Astrocyte of the hippocampus (primary cell): ENCODE data around the gene ULBP2.

ENCODE experiments used
- DNase-seq: peaks from one replicate; pipeline ENCODE4 v3.0.0; 2011; ENCODE audit warnings: low read depth, low spot score

ULBP2 gene, protein sequence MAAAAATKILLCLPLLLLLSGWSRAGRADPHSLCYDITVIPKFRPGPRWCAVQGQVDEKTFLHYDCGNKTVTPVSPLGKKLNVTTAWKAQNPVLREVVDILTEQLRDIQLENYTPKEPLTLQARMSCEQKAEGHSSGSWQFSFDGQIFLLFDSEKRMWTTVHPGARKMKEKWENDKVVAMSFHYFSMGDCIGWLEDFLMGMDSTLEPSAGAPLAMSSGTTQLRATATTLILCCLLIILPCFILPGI

DNA sequence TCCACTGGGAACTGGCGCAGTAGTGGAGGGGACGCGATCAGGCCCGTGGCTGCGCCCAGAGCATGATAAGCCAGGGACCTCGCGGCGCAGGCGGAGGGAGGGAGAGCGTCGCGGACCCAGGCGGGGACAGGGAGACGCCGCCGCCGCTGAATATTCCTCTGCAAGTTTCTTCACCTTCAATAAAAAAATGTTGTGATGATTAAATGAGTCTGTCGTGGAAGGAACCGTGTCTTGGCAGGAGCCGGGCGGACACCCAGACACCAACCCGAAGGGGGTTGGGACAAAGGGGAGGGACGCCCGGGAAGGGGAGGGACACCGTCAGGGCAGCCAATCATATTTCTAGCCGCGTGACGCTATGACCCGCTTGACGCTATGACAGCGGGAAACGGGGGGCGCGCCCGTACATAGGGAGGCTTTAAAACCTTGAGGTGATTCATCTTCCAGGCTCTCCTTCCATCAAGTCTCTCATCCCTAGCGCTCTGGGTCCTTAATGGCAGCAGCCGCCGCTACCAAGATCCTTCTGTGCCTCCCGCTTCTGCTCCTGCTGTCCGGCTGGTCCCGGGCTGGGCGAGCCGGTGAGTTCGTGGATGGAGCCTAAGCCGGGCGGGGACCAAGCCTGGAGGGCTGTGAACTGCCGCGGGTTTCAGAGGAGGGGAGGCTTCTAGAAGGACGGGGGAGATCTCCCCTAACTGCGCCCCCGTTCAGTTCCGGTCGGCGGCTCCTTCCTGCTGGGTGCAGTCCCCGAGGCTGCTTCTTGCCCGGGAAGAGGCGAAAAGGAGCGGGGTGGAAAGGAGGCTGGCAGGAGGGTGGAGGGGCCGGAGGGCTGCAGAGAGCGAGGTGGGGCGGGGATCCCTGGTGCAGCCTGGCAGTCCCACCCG is at the start of gene ULBP2:
Gene ULBP2 (plus strand): TSS at position 432 of the 878 bp plus-strand sequence. CDS start 59 bp downstream, at position 491.
- peak; percentile 97 for DNase-seq

DNA sequence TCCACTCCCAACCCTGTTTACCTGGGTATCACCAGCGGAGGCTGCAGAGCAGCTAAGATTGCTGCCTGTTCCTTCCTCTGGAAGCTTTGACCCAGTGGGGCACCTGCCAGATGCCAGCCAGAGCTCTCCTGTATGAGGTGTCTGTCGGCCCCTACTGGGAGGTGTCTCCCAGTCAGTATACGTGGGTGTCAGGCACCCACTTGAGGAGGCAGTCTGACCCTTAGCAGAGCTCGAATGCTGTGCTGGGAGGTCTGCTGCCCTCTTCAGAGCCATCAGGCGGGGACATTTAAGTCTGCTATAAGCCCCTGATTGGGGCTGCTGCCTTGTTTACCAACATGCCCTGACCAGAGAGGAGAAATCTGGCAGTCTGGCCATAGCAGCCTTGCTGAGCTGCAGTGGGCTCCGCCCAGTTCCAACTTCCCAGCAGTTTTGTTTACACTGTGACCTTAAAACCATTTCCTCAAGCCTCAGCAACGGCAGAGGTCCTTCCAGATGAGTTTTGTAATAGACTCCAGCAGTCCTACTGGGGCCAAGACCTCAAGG is 46.7 kb upstream of the ULBP2 start:
- DNase-seq: no peak

DNA sequence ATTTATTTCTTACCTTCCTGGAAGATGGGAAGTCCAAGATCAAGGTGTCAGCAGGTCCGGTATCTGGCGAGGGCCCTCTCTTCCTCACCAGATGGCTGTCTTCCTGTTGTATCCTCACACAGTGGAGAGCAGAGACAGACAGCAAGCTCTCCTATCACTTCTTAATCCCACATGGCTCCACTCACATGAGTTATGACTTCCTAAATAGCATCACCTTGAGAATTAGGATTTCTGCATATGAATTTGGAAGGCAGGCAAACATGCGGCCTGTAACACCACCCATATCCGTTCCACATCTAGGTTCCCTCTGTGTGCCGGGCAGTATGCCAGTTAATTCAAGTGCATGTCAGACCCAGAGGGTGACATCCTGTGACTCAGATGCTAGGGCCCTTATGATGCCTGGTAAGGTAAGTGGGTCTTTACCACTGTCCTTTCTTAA is 46.0 kb upstream of the ULBP2 start:
- peak; percentile 43 for DNase-seq

DNA sequence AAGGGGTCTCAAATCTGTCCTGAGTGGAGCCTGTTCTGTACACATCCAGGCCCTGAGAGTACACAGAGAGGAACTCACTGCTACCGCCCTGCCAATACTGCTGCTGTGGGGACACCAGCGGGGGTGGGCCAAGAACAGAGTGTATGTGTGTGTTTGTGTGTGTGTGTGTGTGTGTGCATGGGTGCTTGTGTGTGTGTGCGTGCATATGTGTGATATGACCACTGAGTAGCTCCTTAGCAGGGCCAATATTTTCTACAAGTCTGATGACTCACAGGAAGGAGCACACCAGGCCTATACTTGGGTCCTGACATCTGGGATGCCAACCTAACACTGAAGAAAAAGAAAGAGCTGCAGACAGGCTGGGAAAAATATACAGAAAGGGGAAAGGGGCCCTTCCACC is 45.3 kb upstream of the ULBP2 start:
- DNase-seq: no peak

DNA sequence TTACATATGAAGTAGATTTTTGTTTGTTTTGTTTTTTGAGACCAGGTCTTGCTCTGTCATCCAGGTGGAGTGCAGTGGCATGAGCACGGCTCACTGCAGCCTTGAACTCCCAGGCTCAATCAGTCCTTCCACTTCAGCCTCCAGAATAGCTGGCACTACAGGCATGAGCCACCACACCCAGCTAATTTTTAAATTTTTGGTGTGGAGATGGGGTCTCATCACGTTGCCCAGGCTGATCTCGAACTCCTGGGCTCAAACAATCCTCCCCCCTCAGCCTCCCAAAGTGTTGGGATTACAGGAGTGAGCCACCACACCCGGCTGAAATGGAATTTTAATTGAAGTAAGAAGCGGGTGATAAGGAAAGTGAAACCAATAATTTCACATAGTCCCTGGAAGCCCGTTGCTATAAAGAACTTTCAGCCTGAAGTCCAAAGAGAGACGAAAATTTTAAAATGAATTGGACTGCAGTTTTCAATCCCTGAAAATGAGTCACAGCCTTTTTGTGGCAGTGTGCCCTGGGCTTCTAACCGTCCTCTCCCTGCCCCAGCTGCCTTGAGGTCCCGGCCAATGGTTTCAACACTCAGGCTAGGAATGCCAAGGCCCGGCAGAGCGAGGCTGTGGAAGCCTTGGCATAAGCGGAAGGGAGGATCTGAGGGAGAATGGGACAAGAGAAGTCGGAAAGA is 44.7 kb upstream of the ULBP2 start:
- DNase-seq: peak; percentile 94

DNA sequence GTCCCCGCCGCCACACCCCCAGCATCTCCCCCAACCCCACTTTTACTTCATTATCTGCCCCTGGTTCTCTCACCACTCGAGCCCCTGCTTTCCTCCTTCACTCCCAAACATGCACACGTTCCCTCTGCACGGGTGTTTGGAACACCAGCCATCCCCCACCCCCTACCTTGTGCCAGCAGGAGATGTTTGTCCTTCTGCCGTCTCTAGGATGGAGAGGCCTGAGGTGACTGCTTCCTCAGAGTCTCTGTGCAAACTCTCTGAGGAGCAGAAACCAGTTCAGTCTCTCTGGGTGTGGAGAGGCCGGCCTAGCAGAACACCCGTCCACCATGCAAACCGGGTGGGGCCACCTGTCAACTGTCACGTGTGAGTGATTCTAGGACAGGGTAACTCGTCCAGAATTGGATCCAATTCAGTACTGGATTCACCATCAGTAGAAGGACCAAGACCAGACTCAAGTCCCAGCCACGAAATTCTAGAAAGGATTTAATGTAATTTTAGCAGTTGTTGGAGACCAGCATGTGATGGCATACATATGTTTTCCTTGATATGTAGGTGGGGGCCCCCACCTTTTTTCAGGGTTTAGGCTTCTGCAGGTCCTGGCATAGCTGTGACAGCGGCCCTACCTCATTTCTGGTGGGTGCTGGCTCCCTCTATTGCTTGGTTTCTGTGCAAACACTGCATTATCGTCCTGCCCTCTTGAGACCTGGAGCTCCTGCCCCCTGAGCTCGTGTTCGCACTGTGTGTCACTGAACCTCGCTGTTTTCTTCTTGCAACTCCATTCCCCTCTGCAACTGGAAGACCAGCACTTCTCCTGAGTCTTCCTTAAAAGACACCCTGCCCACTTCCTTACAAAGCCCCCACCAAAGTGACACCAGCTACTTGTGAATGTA is 43.7 kb upstream of the ULBP2 start, which contains the start of gene RAET1E:
Gene RAET1E (minus strand): TSS at position 259 of the 890 bp plus-strand sequence. CDS start 7,212 bp downstream, outside the sequence.
- DNase-seq: no peak

DNA sequence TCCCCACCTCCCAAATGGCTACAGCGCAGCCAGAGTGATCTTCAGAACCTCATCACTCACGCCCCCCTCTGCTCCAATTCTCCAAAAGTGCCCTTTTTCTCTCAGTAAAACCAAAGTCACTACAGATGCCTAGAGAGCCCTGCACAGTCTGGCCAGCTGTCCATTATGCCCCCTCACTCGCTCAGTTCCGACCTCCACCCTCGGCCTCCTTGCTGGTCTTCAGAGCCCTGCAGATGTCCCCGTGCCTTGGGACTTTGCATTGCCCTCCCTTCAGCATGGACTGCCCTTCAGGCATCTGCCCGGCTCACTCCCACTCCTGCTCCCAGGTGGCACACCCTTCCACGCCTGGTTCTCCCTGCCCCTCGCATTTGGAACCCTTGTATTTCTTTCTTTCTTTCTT is 42.8 kb upstream of the ULBP2 start:
- no peak for DNase-seq

DNA sequence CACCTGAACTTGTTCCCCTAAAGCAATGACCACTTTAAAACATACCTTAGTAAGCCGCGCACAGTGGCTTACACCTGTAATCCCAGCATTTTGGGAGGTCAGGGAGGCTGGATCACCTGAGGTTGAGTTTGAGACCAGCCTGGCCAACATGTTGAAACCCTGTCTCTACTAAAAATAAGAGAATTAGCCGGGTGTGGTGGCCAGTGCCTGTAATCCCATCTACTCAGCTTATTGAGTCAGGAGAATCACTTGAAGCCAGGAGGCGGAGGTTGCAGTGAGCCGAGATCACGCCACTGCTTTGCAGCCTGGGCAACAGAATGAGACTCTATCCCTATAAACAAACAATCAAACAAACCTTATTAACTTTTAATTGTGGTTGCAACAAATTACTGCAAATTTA is 42.3 kb upstream of the ULBP2 start:
- DNase-seq: no peak

DNA sequence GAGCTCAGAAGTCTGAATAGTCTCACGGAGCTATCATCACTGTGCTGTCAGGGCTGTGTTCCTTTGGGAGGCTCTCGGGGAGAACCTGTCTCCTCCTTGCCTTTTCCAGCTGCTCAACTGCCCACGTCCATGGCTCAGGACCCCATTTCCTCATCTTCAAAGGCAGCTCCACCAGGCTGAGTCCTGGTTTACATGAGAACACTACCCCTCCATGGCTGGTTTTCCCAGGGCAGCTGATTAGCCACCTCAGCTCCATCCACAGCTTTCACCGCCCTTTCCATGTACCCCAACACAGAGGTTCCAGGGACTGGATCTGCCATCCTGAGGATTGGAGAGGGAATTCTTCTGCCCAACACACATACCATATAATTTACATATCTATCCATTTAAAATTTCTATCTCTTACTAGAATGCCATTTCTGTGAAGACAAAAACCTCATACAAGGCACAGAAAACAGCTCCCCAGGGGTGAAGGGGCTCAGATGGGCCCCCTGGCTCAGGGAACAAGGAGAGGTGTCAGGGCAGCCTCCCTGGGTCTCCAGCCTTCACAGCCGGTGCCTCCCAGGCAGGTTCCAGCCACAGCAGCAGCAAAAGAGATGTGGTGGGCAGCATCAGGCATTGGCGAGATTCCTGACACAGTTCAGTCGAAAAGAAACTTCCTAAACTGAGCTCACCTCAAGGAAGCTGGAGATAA is 41.7 kb upstream of the ULBP2 start:
- no peak for DNase-seq

DNA sequence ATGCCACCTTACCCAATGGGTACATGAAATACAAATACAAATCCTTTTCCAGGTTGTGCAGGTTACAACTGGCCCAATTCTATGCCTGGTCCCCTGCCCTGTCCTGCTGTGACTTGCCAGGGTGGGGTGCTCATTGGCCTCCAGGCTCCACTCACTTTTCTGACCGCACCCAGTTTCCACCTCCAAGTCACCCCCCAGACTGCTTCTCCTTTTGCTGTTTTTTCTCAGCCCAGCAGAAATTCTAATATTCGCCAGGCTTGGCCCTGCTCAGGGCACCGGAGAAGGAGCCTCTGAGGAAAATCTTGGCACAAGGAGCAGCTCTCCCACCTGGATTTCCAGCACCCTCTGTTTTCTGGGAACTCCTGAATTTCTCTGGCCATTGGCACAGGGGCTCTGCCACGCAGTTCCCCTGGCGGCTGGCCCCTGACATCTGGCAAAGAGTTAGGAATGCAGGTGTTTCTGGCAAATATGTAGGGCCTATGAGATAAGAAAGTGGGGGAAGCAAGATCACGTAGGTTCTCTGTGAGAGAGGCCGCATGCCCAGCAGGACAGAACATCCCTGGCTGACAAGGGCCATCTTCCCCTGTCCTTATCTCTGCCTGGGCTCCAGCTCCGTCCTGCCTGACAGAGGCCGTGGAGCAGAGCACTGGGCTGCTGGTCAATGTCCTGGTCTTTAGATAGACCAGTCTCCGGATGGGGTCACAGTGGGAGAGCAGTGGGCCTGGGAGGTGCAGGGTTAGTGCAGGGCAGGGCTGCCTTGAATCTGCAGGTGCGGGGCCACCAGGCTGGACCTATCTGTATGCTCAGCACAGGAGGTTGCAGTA is 41.0 kb upstream of the ULBP2 start:
- no peak for DNase-seq

DNA sequence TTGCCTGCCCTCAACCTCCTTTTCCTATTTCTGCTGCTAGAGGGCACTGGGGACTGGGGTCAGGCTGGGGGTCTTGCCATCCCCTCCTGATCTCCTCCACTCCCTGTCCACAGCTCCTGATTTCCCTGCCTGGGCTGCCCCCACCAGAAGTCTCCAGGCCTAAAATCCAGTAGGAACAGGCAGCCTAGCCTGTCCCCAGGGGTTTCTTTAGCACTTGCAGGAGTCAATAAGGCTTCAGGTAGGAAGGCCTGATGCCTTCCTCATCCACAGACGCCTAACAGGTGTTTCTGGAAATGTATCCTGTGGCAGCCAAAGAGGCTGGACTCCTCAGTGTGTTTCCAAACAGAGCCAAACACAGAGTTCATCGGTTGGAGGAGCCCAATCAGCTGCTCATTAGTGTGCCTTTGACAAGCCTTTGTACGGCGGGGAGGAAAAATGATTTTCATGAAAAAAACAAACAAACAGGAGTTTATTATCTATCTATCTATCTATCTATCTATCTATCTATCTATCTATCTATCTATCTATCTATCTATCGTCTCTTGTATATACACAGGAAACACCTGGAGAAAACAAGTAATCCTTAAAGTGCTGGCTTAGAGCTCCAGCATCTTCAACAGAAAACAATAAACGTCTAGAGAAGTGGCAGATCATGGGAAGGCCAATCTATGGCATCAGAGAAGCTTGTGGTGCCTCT is 40.2 kb upstream of the ULBP2 start:
- no peak for DNase-seq

DNA sequence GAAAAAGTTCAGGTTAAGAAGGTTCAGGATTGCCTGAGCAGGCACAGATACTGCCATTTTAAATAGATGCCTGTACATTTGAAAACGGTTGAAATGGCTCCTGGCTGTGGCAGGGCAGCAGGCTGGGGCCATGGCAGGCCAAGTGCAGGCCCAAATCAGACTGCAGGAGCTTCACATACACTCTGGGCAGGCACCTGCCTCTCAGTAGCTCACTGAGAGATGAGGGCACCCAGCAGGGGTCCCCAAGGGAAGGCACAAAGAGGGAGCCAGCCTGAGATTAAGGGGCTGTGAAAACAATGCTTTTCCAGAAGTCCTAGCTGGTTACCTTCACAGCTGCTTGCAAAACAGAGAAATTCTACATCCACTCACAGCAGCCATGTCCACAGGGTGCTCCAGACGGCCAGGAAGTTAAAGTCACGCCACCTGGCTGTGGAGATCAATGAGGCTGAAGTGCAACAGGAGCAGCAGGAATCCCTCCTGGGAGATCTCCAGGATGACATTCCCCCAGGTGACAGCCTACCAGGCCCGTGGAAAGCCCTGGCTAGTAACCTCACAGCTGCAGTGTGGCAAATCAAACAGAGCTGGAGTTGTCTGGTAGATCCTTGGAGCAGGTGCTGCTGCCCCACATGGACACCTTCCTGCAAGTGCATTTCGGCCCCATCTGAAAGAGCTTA is 37.7 kb upstream of the ULBP2 start:
- no peak for DNase-seq

DNA sequence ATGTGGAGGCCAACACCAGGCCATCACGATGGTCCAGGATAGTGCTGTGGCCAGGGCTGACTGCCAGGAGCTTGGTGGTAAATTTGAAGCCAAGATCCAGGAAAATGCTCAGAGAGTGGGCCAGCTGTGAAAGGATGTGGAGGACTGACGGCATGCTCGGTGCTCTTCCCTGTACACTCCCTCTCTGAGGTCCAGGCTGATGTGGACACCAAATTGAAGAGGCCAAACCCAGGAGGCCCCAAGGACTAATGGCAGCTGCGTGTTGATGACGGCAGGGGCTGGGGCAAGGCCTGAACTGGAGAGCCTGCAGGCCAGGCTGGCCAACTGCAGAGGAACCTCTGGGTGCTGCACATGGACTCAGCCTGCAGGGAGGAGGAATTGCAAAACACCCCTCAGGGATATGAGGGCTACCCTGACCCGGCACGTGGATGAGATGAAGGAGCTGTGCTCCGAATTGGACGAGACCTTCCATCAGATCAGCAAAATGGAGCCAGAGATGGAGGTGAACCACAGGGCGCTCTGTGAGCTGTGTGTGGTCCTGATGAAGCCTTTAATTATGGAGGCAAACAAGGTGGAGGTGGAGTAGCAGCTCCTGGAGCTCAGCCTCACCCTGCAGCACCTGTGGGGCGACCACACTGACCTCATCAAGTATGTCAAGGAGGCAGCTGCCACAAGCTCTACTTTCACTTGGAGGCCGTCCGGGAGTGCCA is 37.0 kb upstream of the ULBP2 start:
- no peak for DNase-seq

DNA sequence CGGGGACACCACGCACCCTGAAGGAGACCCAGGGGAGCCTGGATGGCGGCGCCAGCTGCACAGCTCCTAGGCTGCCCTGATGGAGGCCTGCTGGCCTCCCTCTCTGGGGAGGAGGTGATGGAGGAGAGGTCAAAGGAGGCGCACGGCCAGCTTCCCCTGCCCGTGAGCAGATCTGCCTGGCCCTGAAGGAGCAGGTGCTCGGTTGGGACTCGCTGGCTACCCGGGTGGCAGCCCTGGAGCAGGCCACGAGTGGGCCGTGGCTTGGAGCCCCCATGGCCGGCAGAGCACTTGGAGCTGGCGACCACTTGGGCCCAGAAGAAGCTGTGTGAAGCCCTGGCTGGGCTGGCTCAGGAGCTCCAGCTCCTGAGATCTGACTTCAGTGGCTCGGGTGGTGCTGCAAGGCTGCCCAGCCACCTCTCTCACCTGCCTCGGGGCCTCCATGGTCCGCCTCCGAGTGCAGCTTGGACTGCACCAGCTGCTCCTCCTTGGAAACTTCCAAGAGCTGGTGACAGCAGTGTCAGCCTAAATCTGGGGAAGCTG is 36.4 kb upstream of the ULBP2 start:
- no peak for DNase-seq

DNA sequence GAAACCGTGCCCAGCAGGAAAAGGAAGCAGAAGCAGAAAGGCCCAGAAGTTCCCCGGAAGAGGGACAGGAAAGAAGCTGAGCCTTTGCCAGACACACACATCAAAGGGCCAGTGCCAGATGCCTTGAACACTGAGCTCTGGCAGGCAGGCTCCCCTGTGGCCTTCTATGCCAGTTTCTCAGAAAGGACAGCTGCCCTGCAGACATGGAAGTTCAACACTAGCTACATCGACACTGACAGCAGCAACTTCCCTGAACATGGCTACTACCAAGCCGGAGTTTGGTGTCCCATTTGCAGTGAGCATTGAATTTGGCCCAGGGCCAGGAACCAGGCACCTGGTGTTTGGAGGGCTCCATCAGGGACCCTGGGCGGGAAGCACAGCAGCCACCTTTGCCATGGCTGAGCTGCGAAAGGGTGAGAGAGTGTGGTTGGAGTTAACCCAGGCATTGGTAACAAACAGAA is 35.9 kb upstream of the ULBP2 start:
- no peak for DNase-seq

DNA sequence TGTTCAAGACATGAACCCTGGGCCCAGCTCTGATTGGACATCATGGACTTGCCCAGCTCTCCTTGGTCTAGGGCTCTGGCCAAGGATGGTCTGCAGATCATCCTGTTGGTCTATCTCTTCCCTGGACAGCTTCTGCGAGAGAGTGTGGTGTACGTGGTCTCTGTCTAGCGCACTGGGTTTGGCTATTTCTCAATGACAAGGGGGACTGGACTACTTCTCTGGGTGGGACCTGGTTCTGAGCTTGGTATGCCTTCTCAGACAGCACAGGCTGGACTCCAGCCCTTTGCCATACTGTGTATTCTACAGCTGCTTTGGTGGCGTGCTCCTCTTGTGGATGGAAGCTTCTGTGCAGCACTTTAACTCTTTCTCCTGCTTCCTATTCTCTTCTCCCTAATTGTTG is 35.4 kb upstream of the ULBP2 start:
- no peak for DNase-seq

DNA sequence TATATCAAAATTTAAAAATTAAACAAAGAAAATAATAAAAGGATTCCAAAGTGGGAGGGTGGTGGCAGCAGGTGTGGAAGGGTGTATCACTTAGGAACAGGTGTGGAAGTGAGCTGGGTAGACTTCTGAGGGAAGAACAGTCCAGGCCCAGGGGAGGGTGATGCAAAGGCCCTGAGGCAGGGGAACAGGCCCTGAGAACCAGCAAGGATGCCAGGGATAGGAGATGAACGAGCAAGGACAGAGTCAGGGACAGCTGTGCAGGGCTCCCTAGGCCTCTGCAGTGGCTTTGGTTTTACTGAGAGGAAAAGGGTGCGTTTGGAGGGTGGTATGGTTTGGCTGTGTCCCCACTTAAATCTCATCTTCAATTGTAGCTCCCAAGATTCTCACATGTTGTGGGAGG is 34.5 kb upstream of the ULBP2 start:
- DNase-seq: no peak
